PC-9 (cell line): Measurements from ENCODE around the gene NAALAD2. TPM values are rescaled to one million over a fixed set of nuclear protein-coding genes. Genes with fewer than 3 reads are reported as not detected.

ENCODE experiments used
- BruUV-seq: library from RNA; stranded (reverse); fragments of 400-500 nt; replicated peaks from 2 replicates; lab custom pipeline; 2021; lab: Mats Ljungman, UMichigan
- CTCF ChIA-PET: fragments of 300-600 bp; sonication (Branson Sonifier 250); formaldehyde crosslinking; loops from one replicate; lab custom pipeline; 2022; ENCODE audit warnings: antibody characterized with exemption; lab: Charles Lee
- POLR2A ChIA-PET: fragments of 300-600 bp; sonication (Branson Sonifier 250); formaldehyde crosslinking; loops from one replicate; lab custom pipeline; 2022; ENCODE audit warnings: antibody characterized with exemption; ENCODE audit not compliant: unreplicated experiment; lab: Charles Lee
- DNase-seq, 2 experiments: peaks; one replicate each; pipeline versions ENCODE4 v3.0.0 to v3.0.0-alpha.2; 2015 to 2022; ENCODE audit warnings: mixed read lengths in 1 of 2
- H2AFZ ChIP-seq: fragments of 200-600 bp; sonication (generic); 2 replicates; pipeline ENCODE4 v1.8.1; 2017; ENCODE audit warnings: antibody characterized with exemption
- H3F3A ChIP-seq: fragments of 200-600 bp; sonication (generic); 2 replicates; pipeline ENCODE4 v1.8.1; 2017; ENCODE audit warnings: antibody characterized with exemption, mild to moderate bottlenecking, low read depth; ENCODE audit not compliant: insufficient read depth
- H3K27ac ChIP-seq: fragments of 200-600 bp; sonication (generic); 2 replicates; pipeline ENCODE4 v1.6.1; 2016; ENCODE audit warnings: mixed run types
- H3K27me3 ChIP-seq: fragments of 200-600 bp; sonication (generic); 2 replicates; pipeline ENCODE4 v1.6.1; 2016; ENCODE audit warnings: low read depth, mixed run types; ENCODE audit not compliant: insufficient read depth
- H3K36me3 ChIP-seq: fragments of 200-600 bp; sonication (generic); 2 replicates; pipeline ENCODE4 v1.6.1; 2016; ENCODE audit warnings: low read depth, mixed run types
- H3K4me1 ChIP-seq: fragments of 200-600 bp; sonication (generic); replicated peaks from 2 replicates; pipeline ENCODE4 v1.6.1; 2016; ENCODE audit warnings: mixed run types; ENCODE audit not compliant: insufficient read depth
- H3K4me2 ChIP-seq: fragments of 200-600 bp; sonication (generic); 2 replicates; pipeline ENCODE4 v1.6.1; 2017; ENCODE audit warnings: mixed run types
- H3K4me3 ChIP-seq: fragments of 200-600 bp; sonication (generic); 2 replicates; pipeline ENCODE4 v1.6.1; 2016; ENCODE audit warnings: mixed run types
- H3K79me2 ChIP-seq: fragments of 200-600 bp; sonication (generic); 2 replicates; pipeline ENCODE4 v1.6.1; 2017; ENCODE audit warnings: low read depth, mixed run types
- H3K9me2 ChIP-seq: fragments of 200-600 bp; sonication (generic); 2 replicates; pipeline ENCODE4 v1.8.1; 2017; ENCODE audit warnings: mild to moderate bottlenecking; ENCODE audit not compliant: insufficient read depth
- H3K9me3 ChIP-seq: fragments of 200-600 bp; sonication (generic); 2 replicates; pipeline ENCODE4 v1.8.1; 2016; ENCODE audit warnings: low read depth; ENCODE audit not compliant: insufficient read depth
- H4K20me1 ChIP-seq: fragments of 200-600 bp; sonication (generic); 2 replicates; pipeline ENCODE4 v1.8.1; 2017; ENCODE audit not compliant: insufficient read depth
- EZH2 ChIP-seq: fragments of 200-600 bp; sonication (generic); IDR thresholded peaks from 2 replicates; pipeline ENCODE4 v1.8.0; 2017; ENCODE audit warnings: antibody characterized with exemption, low read depth
- intact Hi-C: fragments of 100-400 bp; cut with micrococcal nuclease; formaldehyde crosslinking; loops from one replicate; pipeline ENCODE4 v1.10.0; 2022; ENCODE audit not compliant: unreplicated experiment
- total RNA-seq: library from RNA; stranded (reverse); gene quantifications from 2 replicates; pipeline ENCODE4 v1.2.3, GENCODE V29; 2021
- TF ChIP-seq, protein P1 (sequence below): fragments of 200-600 bp; sonication (generic); conservative IDR thresholded peaks from 2 replicates; pipeline ENCODE4 v1.6.1; 2017; ENCODE audit warnings: mixed run types, antibody characterized with exemption, mild to moderate bottlenecking, moderate library complexity

Gene NAALAD2
- total RNA-seq, 1 experiment from 2014 or later = not detected

DNA sequence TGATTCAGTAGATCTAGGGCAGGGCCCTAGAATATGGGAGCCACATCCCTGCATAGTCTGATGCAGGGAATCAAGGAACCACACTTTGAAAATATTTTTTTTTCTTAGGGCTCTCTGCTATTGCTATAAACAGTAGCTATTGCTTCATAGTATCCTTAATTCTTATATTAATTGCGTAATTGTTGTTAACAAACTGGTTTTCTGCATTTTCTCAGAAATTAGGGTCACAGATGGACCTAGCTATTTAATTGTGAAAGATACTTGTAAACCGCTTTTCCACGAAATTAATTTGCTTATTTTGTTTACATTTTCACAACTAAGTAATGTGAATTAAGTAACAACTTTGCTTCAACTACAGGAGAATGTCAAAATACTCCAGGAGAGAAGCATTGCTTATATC, 34.1 kb downstream of the NAALAD2 start:
- POLR2A ChIA-PET = interaction anchor here (0.7 kb wide), 1 partner anchor 55 kb away, joined by 4 read pairs; no protein-coding TSS in a partner anchor
- Histone ChIP-seq H3F3A (no peaks in the 10 kb centered on the region; the same call in 1 of the 2 replicates), H2AFZ (peak overlapping the region; percentile 26; the same call in 1 of the 2 replicates), H3K4me3 (no peak overlapping the region), H3K9me3 (no peaks in the 10 kb centered on the region), H3K4me2 (no peak overlapping the region), H4K20me1 (no peaks in the 10 kb centered on the region), H3K27me3 (no peaks in the 10 kb centered on the region), H3K9me2 (no peaks in the 10 kb centered on the region), H3K4me1 (no peaks in the 10 kb centered on the region), H3K27ac (no peak overlapping the region), H3K36me3 (no peaks in the 10 kb centered on the region), H3K79me2 (no peaks in the 10 kb centered on the region)
- DNase-seq = no peak
- TF ChIP-seq, protein P1, sequence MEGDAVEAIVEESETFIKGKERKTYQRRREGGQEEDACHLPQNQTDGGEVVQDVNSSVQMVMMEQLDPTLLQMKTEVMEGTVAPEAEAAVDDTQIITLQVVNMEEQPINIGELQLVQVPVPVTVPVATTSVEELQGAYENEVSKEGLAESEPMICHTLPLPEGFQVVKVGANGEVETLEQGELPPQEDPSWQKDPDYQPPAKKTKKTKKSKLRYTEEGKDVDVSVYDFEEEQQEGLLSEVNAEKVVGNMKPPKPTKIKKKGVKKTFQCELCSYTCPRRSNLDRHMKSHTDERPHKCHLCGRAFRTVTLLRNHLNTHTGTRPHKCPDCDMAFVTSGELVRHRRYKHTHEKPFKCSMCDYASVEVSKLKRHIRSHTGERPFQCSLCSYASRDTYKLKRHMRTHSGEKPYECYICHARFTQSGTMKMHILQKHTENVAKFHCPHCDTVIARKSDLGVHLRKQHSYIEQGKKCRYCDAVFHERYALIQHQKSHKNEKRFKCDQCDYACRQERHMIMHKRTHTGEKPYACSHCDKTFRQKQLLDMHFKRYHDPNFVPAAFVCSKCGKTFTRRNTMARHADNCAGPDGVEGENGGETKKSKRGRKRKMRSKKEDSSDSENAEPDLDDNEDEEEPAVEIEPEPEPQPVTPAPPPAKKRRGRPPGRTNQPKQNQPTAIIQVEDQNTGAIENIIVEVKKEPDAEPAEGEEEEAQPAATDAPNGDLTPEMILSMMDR = no peak
- no peak for TF ChIP-seq EZH2
- CTCF ChIA-PET = no interaction called here
- no TSS peak for BruUV-seq
- intact Hi-C loops = no loop called here

DNA sequence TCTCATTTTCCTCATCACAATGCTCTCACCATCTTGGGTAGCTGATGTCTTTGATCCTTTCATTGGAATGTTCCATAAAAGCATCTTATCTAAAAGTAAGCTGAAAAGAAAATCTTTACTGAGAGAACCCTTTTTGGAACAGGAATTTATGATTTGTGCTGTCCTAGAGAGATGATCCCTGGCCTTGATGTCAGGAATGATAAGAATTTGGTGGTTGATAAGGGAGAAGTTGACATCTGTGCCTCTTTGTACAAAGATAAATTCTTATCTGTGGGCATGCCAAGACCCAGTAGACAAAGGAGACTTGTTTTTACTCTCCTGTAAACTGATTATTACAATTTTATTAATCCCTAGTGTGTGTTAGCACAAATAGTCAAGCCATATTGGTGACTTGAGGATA, 36.9 kb downstream of the NAALAD2 start:
- H4K20me1 ChIP-seq = no peaks in the 10 kb centered on the region
- H3K9me2 ChIP-seq = no peaks in the 10 kb centered on the region
- H3K79me2 ChIP-seq = no peaks in the 10 kb centered on the region
- peaks cover 5% of the 10 kb centered on the region; the same call in 1 of the 2 replicates for H3F3A ChIP-seq
- H2AFZ ChIP-seq = no peak overlapping the region
- TF ChIP-seq, protein P1 = no peak
- no peak for TF ChIP-seq EZH2
- no peaks in the 10 kb centered on the region for H3K9me3 ChIP-seq
- no peaks in the 10 kb centered on the region; the same call in 1 of the 2 replicates for H3K4me1 ChIP-seq
- intact Hi-C loops = no loop called here
- CTCF ChIA-PET = no interaction called here
- no peaks in the 10 kb centered on the region for H3K27me3 ChIP-seq
- POLR2A ChIA-PET = no interaction called here
- no peaks in the 10 kb centered on the region for H3K36me3 ChIP-seq
- no peak overlapping the region for H3K4me2 ChIP-seq
- no peak overlapping the region for H3K4me3 ChIP-seq
- H3K27ac ChIP-seq = no peak overlapping the region
- DNase-seq = no peak
- BruUV-seq = no TSS peak

DNA sequence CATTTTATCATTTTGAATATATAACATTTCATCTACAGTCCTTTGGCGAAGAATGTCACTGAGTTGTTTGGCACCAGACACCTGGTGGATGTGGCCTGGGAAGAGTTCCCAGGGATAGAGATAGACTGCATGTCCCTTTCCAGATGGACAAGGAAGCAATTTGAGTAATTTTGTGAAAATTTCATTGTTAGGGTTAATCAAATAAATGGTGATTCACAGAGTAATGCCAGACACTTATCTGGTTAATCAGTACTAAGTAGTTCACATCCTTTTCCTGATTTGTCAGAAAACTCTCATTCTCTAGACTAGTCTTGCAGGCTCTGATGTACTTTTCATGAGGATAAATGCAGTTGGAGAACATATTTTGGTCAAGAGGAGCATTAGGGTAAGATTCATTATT, 41.6 kb downstream of the NAALAD2 start:
- intact Hi-C loops = no loop called here
- Histone ChIP-seq H3K79me2 (no peaks in the 10 kb centered on the region), H3F3A (peaks cover 11% of the 10 kb centered on the region; the same call in 1 of the 2 replicates), H3K9me3 (no peaks in the 10 kb centered on the region; the same call in 1 of the 2 replicates), H3K4me3 (no peak overlapping the region), H3K4me1 (peaks cover 18% of the 10 kb centered on the region), H3K36me3 (no peaks in the 10 kb centered on the region), H3K27ac (no peak overlapping the region), H3K4me2 (no peak overlapping the region), H2AFZ (0 out of 2 replicates have a peak overlapping the region, but pooled peaks have one; percentile 14), H3K27me3 (no peaks in the 10 kb centered on the region), H4K20me1 (no peaks in the 10 kb centered on the region), H3K9me2 (no peaks in the 10 kb centered on the region)
- ChIA-PET CTCF (no interaction called here), POLR2A (interaction anchor here (0.6 kb wide), 1 partner anchor 478 kb away, joined by 4 read pairs; no protein-coding TSS in a partner anchor)
- DNase-seq = peak in 1 of 2 experiments; percentile 74
- no TSS peak for BruUV-seq
- TF ChIP-seq, protein P1 = no peak
- TF ChIP-seq EZH2 = no peak
